T47D (cell line): ENCODE measurements around the gene MED15.

Source experiments
- DNase-seq, 2 experiments: peaks; one replicate each; pipeline versions ENCODE4 v3.0.0 to v3.0.0-alpha.2; 2011 to 2012; ENCODE audit warnings: low read depth in 1 of 2, low spot score in 1 of 2
- JUND ChIP-seq: IDR thresholded peaks from 2 replicates; pipeline ENCODE4 v1.6.1; 2012; ENCODE audit warnings: low read depth
- in situ Hi-C: cut with HindIII; loops from 2 replicates; pipeline ENCODE4 v1.10.0; 2016; ENCODE audit warnings: low sequenced_read_pairs, low pct_unique_long_range_greater_than_20kb

MED15 gene

GRCh38 chr22:20580179-20580578, 72.8 kb downstream of the MED15 start:
- no peak for DNase-seq
- no peak for TF ChIP-seq JUND
- in situ Hi-C loops: no loop called here

DNA sequence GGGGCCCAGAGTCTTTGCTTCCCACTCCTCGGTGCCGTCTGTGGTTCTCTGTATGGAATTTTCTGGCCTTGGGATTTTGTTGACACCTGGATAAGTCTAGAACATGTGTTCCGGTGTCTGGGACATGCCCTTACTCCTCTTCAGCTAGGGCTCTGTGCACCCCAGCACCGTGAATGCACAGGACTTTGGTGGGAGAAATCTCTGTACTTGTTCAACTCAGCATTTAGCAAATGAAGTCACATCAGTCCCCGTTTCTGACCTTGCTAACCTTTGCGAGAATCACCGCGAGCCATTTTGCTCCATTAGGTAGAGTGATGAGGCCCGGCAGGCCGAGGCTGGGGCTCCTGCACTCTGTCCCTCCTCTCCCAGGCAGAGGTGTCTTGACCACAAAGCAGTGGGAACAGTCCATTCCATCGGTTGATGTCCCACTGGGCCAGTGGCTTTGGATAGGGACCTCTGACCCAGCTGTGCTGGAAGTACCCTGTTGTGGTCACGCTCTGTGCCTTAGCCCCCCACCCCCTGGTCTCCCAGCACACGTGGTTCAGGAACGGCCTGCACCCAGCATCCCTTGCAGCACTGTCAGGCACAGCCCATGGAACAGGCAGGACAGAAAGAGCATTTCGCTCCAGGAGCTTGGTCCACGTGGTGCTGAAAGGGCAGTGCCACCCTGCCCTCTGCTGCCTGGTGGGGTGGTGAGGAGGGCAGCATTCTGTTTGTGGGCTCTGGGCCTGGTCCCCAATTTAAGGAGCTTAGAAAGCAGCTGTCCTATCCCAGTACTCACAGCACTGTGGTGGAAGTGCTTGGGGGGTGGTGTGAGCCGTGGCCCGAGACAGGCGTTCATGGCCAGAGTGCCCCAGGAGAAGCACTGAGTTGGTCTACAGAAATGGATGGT, 73.4 kb downstream of the MED15 start:
- DNase-seq: no peak
- in situ Hi-C loops: no loop called here
- no peak for TF ChIP-seq JUND

DNA sequence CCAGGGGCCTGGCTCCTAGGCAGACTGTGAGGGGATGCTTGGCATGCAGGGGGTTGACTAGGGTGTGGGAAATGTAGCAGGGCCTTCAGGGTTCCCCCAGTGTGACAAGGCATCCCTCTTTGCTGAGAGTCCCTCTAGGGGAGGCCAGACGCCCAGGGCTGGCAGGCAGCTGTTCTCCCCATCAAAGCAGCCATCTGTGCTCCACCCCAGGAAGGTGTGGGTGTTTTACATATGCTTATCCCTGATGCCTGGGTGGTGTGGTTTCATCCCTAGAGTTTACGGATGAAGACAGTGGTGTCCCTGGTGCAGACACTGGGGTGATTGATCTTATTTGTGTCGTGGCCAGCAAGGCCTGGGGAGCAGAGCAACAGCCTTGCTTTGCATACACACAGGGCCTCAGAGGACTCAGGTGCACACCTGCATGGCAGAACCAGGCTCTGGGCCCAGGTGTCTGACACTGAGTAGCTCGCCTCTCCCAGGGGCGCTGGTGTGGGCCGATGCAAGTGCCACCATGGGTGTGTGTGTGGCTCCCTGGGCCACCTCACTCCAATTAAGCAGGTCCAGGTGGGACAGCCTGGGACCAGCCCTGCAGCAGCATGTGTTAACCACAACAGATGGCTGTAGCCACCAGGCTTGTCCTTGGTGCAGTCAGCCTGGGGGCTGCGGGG, 74.2 kb downstream of the MED15 start:
- in situ Hi-C loops: no loop called here
- TF ChIP-seq JUND: no peak
- DNase-seq: no peak

DNA sequence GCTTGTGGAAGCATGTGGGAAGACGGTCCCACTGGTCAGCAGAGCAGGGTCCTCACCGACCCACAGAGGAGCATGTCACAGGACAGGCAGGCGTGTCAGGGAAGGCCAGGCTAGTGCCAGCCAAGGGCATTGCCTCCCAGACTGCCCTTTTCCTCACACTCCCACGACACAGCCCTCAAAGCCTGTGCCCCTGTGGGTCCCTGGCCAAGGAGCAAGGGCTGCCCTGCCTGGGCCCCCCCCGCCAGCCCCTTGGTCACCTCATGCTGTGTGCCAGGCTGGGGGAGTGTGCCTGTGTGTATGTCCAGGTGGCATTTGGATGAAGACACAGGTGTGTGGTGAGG, 74.7 kb downstream of the MED15 start:
- in situ Hi-C loops: no loop called here
- TF ChIP-seq JUND: no peak
- DNase-seq: no peak

- no peak for TF ChIP-seq JUND
- DNase-seq: no peak
- in situ Hi-C loops: no loop called here
Measured at GRCh38 chr22:20582520-20583361, 75.3 kb downstream of the MED15 start.

GRCh38 chr22:20583471-20583922, 76.1 kb downstream of the MED15 start:
- DNase-seq: peak in 1 of 2 experiments; percentile 30
- in situ Hi-C loops: no loop called here
- TF ChIP-seq JUND: no peak

GRCh38 chr22:20584029-20584871, 76.8 kb downstream of the MED15 start:
- DNase-seq: no peak
- no peak for TF ChIP-seq JUND
- in situ Hi-C loops: no loop called here

GRCh38 chr22:20584872-20585638, 77.6 kb downstream of the MED15 start:
- in situ Hi-C loops: no loop called here
- no peak for DNase-seq
- TF ChIP-seq JUND: no peak

- TF ChIP-seq JUND: no peak
- in situ Hi-C loops: no loop called here
- no peak for DNase-seq
Measured at GRCh38 chr22:20585639-20586402, 78.4 kb downstream of the MED15 start.

DNA sequence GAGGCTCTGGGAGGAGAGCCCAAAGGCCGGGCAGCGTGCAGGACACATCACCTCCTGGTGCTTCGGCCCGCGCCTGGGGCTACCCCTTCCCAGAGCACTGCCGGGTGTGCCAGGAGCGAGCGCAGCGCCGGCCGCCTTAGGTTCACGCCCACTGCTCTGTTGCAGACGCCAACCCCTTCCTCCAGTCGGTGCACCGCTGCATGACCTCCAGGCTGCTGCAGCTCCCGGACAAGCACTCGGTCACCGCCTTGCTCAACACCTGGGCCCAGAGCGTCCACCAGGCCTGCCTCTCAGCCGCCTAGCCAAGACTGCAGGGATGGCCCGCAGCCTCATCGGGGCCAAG, 79.0 kb downstream of the MED15 start:
- in situ Hi-C loops: no loop called here
- TF ChIP-seq JUND: no peak
- DNase-seq: no peak
